ENCODE measurements around the gene ARPIN. TPM values are rescaled to one million over a fixed set of nuclear protein-coding genes. Genes with fewer than 3 reads are reported as not detected.

ARPIN gene
- total and polyA plus RNA-seq, 9 of the 15 experiments (the other 6 are each of a cell fraction or from before 2014, with no cell fraction given), result not detected

- TF ChIP-seq LCOR (CRISPR knock-in tag; IDR thresholded peaks at IDR 0.05), result no peak
Observed at GRCh38 chr15:89903858-89904130, 9.0 kb downstream of the ARPIN start (continued).

GRCh38 chr15:89903015-89903857, 9.5 kb downstream of the ARPIN start:
- DNase-seq (ENCODE audit: extremely low read depth in 1 of 4, low spot score in 3 of 4) (peak in 1 of 4 experiments; percentile 3), FAIRE-seq (no peak), ATAC-seq (no peak)
- no peak for TF ChIP-seq HSF4 (CRISPR knock-in tag; IDR thresholded peaks at IDR 0.05; ENCODE audit: borderline replicate concordance)
- TF ChIP-seq GATA2 (CRISPR knock-in tag; IDR thresholded peaks at IDR 0.05), result no peak
- TF ChIP-seq FOXP4 (CRISPR knock-in tag; IDR thresholded peaks at IDR 0.05; ENCODE audit: borderline replicate concordance), result no peak
- TF ChIP-seq POLR2AphosphoS5 (IDR thresholded peaks at IDR 0.05; ENCODE audit: control insufficient read depth, insufficient read depth, low read depth, low read length), result no peak
- TF ChIP-seq PHF21A (IDR thresholded peaks at IDR 0.05; ENCODE audit: borderline replicate concordance, low read depth), result no peak
- TF ChIP-seq RNF2 (IDR thresholded peaks at IDR 0.05), result no peak
- no peak for TF ChIP-seq BCOR (IDR thresholded peaks at IDR 0.05)
- TF ChIP-seq ARNT (IDR thresholded peaks at IDR 0.05), result no peak
- no peak for TF ChIP-seq CBFA2T2 (conservative IDR thresholded peaks at IDR 0.05)
- no peak for TF ChIP-seq NRF1 (conservative IDR thresholded peaks at IDR 0.05 in 1 of 2, IDR thresholded peaks at IDR 0.05 in 1 of 2)
- TF ChIP-seq ZNF592 (IDR thresholded peaks at IDR 0.05), result no peak
- no peak for TF ChIP-seq PML (IDR thresholded peaks at IDR 0.05; ENCODE audit: low read length)
- TF ChIP-seq ZNF121 (CRISPR knock-in tag; conservative IDR thresholded peaks at IDR 0.05), result no peak
- TF ChIP-seq JUN (IDR thresholded peaks at IDR 0.05; ENCODE audit: borderline replicate concordance, low read depth, low read length), result no peak
- no peak for TF ChIP-seq JUN (CRISPR knock-in tag; IDR thresholded peaks at IDR 0.05; ENCODE audit: borderline replicate concordance)
- H3K4me3 ChIP-seq, result no peak overlapping the region
- peaks cover 0 to 10% of the 10 kb centered on the region in 2 experiments; a peak in 2 of 5 replicates for H3K27me3 ChIP-seq (ENCODE audit: control insufficient read depth in 2 of 2, insufficient read depth in 2 of 2, low read length in 2 of 2)
- no peak overlapping the region for H3K9ac ChIP-seq (ENCODE audit: insufficient read depth in 1 of 2, low read depth in 2 of 2, low read length in 2 of 2)
- H3K36me3 ChIP-seq (ENCODE audit: control insufficient read depth, insufficient read depth, low read length), result no peaks in the 10 kb centered on the region
- H3K79me2 ChIP-seq (ENCODE audit: control insufficient read depth, insufficient read depth, low read length), result no peaks in the 10 kb centered on the region
- CTCF ChIA-PET (ENCODE audit: low intra/inter-chr PET ratio), result interaction anchor here (0.8 kb wide), 1 partner anchor 168 kb away, joined by 4 read pairs; no protein-coding TSS in a partner anchor
- H3K4me2 ChIP-seq (ENCODE audit: insufficient read depth, low read length), result no peak overlapping the region
- BruUV-seq (replicated peaks), result no TSS peak
- H2AFZ ChIP-seq (ENCODE audit: low read depth, low read length), result no peak overlapping the region
- no peak overlapping the region for H3K27ac ChIP-seq (ENCODE audit: extremely low read depth, low read depth, low read length)
- peaks cover 0 to 8% of the 10 kb centered on the region in 2 experiments; a peak in 2 of 5 replicates for H3K4me1 ChIP-seq (replicated peaks in 1 of 2; ENCODE audit: control insufficient read depth in 2 of 2, insufficient read depth in 2 of 2, low read length in 2 of 2)
- WGBS (ENCODE audit: insufficient coverage, low coverage, missing lambda C conversion rate), result 11% methylated on average over 15 of the region's 15 CpGs
- intact Hi-C loops (cut with micrococcal nuclease) (no loop called here), in situ Hi-C loops (cut with MboI) (loop anchor here (5.0 kb wide), 1 partner anchor 69 kb away; no protein-coding TSS in a partner anchor)
- no peaks in the 10 kb centered on the region for H3K9me3 ChIP-seq (replicated peaks; ENCODE audit: control insufficient read depth, insufficient read depth, low read depth, low read length)
- POLR2A ChIA-PET, result interaction anchor here (0.7 kb wide), 1 partner anchor 14 kb away, joined by 3 read pairs; no protein-coding TSS in a partner anchor
- H4K20me1 ChIP-seq (replicated peaks; ENCODE audit: control insufficient read depth, insufficient read depth, low read length), result no peaks in the 10 kb centered on the region
- H3K9me1 ChIP-seq (ENCODE audit: control insufficient read depth, insufficient read depth, low read length), result no peaks in the 10 kb centered on the region
